PC-9 (cell line): ENCODE results near the gene SLC35D2. TPM values are rescaled to one million over a fixed set of nuclear protein-coding genes. Genes with fewer than 3 reads are reported as not detected.
"Not testable (repeated sequence)": the region's sequence is repeated elsewhere in the genome, so short reads cannot be mapped to it uniquely, and the experiment has no call there.

Source experiments
- BruUV-seq: library from RNA; stranded (reverse); fragments of 400-500 nt; replicated peaks from 2 replicates; lab custom pipeline; 2021; lab: Mats Ljungman, UMichigan
- CTCF ChIA-PET: fragments of 300-600 bp; sonication (Branson Sonifier 250); formaldehyde crosslinking; loops from one replicate; lab custom pipeline; 2022; ENCODE audit warnings: antibody characterized with exemption; lab: Charles Lee
- POLR2A ChIA-PET: fragments of 300-600 bp; sonication (Branson Sonifier 250); formaldehyde crosslinking; loops from one replicate; lab custom pipeline; 2022; ENCODE audit warnings: antibody characterized with exemption; ENCODE audit not compliant: unreplicated experiment; lab: Charles Lee
- DNase-seq, 2 experiments: peaks; one replicate each; pipeline versions ENCODE4 v3.0.0 to v3.0.0-alpha.2; 2015 to 2022; ENCODE audit warnings: mixed read lengths in 1 of 2
- H2AFZ ChIP-seq: fragments of 200-600 bp; sonication (generic); 2 replicates; pipeline ENCODE4 v1.8.1; 2017; ENCODE audit warnings: antibody characterized with exemption
- H3F3A ChIP-seq: fragments of 200-600 bp; sonication (generic); 2 replicates; pipeline ENCODE4 v1.8.1; 2017; ENCODE audit warnings: antibody characterized with exemption, mild to moderate bottlenecking, low read depth; ENCODE audit not compliant: insufficient read depth
- H3K27ac ChIP-seq: fragments of 200-600 bp; sonication (generic); 2 replicates; pipeline ENCODE4 v1.6.1; 2016; ENCODE audit warnings: mixed run types
- H3K27me3 ChIP-seq: fragments of 200-600 bp; sonication (generic); 2 replicates; pipeline ENCODE4 v1.6.1; 2016; ENCODE audit warnings: low read depth, mixed run types; ENCODE audit not compliant: insufficient read depth
- H3K36me3 ChIP-seq: fragments of 200-600 bp; sonication (generic); 2 replicates; pipeline ENCODE4 v1.6.1; 2016; ENCODE audit warnings: low read depth, mixed run types
- H3K4me1 ChIP-seq: fragments of 200-600 bp; sonication (generic); replicated peaks from 2 replicates; pipeline ENCODE4 v1.6.1; 2016; ENCODE audit warnings: mixed run types; ENCODE audit not compliant: insufficient read depth
- H3K4me2 ChIP-seq: fragments of 200-600 bp; sonication (generic); 2 replicates; pipeline ENCODE4 v1.6.1; 2017; ENCODE audit warnings: mixed run types
- H3K4me3 ChIP-seq: fragments of 200-600 bp; sonication (generic); 2 replicates; pipeline ENCODE4 v1.6.1; 2016; ENCODE audit warnings: mixed run types
- H3K79me2 ChIP-seq: fragments of 200-600 bp; sonication (generic); 2 replicates; pipeline ENCODE4 v1.6.1; 2017; ENCODE audit warnings: low read depth, mixed run types
- H3K9me2 ChIP-seq: fragments of 200-600 bp; sonication (generic); 2 replicates; pipeline ENCODE4 v1.8.1; 2017; ENCODE audit warnings: mild to moderate bottlenecking; ENCODE audit not compliant: insufficient read depth
- H3K9me3 ChIP-seq: fragments of 200-600 bp; sonication (generic); 2 replicates; pipeline ENCODE4 v1.8.1; 2016; ENCODE audit warnings: low read depth; ENCODE audit not compliant: insufficient read depth
- H4K20me1 ChIP-seq: fragments of 200-600 bp; sonication (generic); 2 replicates; pipeline ENCODE4 v1.8.1; 2017; ENCODE audit not compliant: insufficient read depth
- EZH2 ChIP-seq: fragments of 200-600 bp; sonication (generic); IDR thresholded peaks from 2 replicates; pipeline ENCODE4 v1.8.0; 2017; ENCODE audit warnings: antibody characterized with exemption, low read depth
- intact Hi-C: fragments of 100-400 bp; cut with micrococcal nuclease; formaldehyde crosslinking; loops from one replicate; pipeline ENCODE4 v1.10.0; 2022; ENCODE audit not compliant: unreplicated experiment
- total RNA-seq: library from RNA; stranded (reverse); gene quantifications from 2 replicates; pipeline ENCODE4 v1.2.3, GENCODE V29; 2021
- TF ChIP-seq, protein P1 (sequence below): fragments of 200-600 bp; sonication (generic); conservative IDR thresholded peaks from 2 replicates; pipeline ENCODE4 v1.6.1; 2017; ENCODE audit warnings: mixed run types, antibody characterized with exemption, mild to moderate bottlenecking, moderate library complexity

SLC35D2 gene
- total RNA-seq, 1 experiment from 2014 or later: 27.6 TPM

- Histone ChIP-seq H3K4me1 (peaks cover 16% of the 10 kb centered on the region), H2AFZ (no peak overlapping the region), H3K9me3 (no peaks in the 10 kb centered on the region), H3F3A (0 out of 2 replicates have a peak, but pooled peaks cover 5% of the 10 kb centered on the region), H3K36me3 (no peaks in the 10 kb centered on the region; the same call in 1 of the 2 replicates), H3K27ac (no peak overlapping the region), H4K20me1 (no peaks in the 10 kb centered on the region), H3K79me2 (no peaks in the 10 kb centered on the region), H3K27me3 (no peaks in the 10 kb centered on the region), H3K4me3 (no peak overlapping the region), H3K9me2 (no peaks in the 10 kb centered on the region), H3K4me2 (no peak overlapping the region)
- peak; percentile 29 to 38 for DNase-seq
- ChIA-PET POLR2A (interaction anchor here (0.7 kb wide), 1 partner anchor 116 kb away, joined by 4 read pairs; no protein-coding TSS in a partner anchor), CTCF (interaction anchor here (0.5 to 1.8 kb wide), 9 partner anchors 17 to 347 kb away, joined by 3 to 14 read pairs (median 4); no protein-coding TSS in a partner anchor)
- TF ChIP-seq, protein P1, sequence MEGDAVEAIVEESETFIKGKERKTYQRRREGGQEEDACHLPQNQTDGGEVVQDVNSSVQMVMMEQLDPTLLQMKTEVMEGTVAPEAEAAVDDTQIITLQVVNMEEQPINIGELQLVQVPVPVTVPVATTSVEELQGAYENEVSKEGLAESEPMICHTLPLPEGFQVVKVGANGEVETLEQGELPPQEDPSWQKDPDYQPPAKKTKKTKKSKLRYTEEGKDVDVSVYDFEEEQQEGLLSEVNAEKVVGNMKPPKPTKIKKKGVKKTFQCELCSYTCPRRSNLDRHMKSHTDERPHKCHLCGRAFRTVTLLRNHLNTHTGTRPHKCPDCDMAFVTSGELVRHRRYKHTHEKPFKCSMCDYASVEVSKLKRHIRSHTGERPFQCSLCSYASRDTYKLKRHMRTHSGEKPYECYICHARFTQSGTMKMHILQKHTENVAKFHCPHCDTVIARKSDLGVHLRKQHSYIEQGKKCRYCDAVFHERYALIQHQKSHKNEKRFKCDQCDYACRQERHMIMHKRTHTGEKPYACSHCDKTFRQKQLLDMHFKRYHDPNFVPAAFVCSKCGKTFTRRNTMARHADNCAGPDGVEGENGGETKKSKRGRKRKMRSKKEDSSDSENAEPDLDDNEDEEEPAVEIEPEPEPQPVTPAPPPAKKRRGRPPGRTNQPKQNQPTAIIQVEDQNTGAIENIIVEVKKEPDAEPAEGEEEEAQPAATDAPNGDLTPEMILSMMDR: peak; percentile 90
- no peak for TF ChIP-seq EZH2
- no TSS peak for BruUV-seq
- intact Hi-C loops: loop anchor here (2.0 to 5.0 kb wide), 4 partner anchors 55 to 339 kb away; partner anchors contain the start of gene SLC35D2
Measured at GRCh38 chr9:96327694-96328352, 55.7 kb downstream of the SLC35D2 start.

DNA sequence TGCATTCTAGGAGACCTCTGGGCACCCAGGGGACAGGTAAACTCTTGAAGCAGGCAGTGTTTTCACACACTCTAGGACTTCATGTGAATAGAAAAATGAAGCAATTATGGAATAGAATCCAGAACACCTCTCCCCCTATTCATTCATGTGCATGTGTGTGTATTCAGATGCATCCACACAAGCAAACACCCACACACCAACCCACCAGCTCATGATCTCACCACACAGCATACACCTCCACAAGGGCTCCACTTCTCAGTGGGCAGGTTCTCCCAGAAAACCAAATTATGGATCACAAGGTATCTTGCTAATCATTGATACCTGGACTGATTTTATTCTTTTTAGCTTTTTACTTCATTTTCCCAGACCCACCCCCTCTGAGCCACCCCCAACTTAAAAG, 60.3 kb downstream of the SLC35D2 start:
- Histone ChIP-seq H3K36me3 (no peaks in the 10 kb centered on the region), H3K27ac (no peak overlapping the region), H3K27me3 (no peaks in the 10 kb centered on the region), H3K4me2 (no peak overlapping the region), H4K20me1 (no peaks in the 10 kb centered on the region), H3K4me1 (no peaks in the 10 kb centered on the region), H2AFZ (no peak overlapping the region), H3F3A (no peaks in the 10 kb centered on the region), H3K79me2 (no peaks in the 10 kb centered on the region), H3K9me3 (no peaks in the 10 kb centered on the region), H3K9me2 (no peaks in the 10 kb centered on the region), H3K4me3 (no peak overlapping the region)
- ChIA-PET POLR2A (no interaction called here), CTCF (no interaction called here)
- BruUV-seq: no TSS peak
- TF ChIP-seq, protein P1: no peak
- no peak for TF ChIP-seq EZH2
- intact Hi-C loops: no loop called here
- no peak for DNase-seq

DNA sequence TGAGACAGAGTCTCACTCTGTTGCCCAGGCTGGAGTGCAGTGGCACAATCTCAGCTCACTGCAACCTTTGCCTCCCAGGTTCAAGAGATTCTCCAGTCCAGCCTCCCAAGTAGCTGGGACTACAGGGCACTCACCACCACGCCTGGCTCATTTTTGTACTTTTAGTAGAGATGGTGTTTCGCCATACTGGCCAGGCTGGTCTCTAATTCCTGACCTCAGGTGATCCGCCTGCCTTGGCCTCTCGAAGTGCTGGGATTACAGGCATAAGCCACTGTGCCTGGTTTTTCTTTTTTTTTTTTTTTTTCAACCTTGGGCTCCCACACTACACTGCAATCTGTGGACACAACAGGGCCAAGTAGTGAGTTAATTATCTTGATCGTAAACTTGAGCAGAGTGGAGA, 60.8 kb downstream of the SLC35D2 start:
- H3K4me2 ChIP-seq, H3K36me3 ChIP-seq, H3K27me3 ChIP-seq, H3K4me3 ChIP-seq, H3F3A ChIP-seq, H2AFZ ChIP-seq, POLR2A ChIA-PET, H3K9me3 ChIP-seq, DNase-seq, H4K20me1 ChIP-seq, CTCF ChIA-PET, H3K9me2 ChIP-seq, H3K27ac ChIP-seq, H3K4me1 ChIP-seq, H3K79me2 ChIP-seq, intact Hi-C loops, BruUV-seq: not testable (repeated sequence)

DNA sequence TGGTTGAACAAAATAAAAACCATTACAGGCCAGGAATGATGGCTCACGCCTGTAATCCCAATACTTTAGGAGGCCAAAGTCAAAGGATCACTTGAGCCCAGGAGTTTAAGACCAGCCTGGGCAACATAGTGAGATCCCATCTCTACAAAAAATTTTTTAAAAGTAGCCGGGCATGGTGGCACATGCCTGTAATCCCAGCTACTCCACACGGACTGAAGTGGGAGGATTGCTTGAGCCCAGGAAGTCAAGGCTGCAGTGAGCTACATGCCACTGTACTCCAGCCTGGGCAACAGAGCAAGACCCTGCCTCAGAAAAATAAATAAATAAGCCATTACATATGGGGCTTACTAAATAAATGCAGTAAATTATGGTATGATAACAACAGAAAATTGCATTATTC, 61.3 kb downstream of the SLC35D2 start:
- DNase-seq, H2AFZ ChIP-seq, H3K9me2 ChIP-seq, H3K4me2 ChIP-seq, H3K27me3 ChIP-seq, H3F3A ChIP-seq, CTCF ChIA-PET, H3K36me3 ChIP-seq, H3K79me2 ChIP-seq, intact Hi-C loops, H3K9me3 ChIP-seq, POLR2A ChIA-PET, H3K27ac ChIP-seq, BruUV-seq, H4K20me1 ChIP-seq, H3K4me3 ChIP-seq, H3K4me1 ChIP-seq: not testable (repeated sequence)
